ENCODE results near the gene PLPP7.

The PLPP7 gene

DNA sequence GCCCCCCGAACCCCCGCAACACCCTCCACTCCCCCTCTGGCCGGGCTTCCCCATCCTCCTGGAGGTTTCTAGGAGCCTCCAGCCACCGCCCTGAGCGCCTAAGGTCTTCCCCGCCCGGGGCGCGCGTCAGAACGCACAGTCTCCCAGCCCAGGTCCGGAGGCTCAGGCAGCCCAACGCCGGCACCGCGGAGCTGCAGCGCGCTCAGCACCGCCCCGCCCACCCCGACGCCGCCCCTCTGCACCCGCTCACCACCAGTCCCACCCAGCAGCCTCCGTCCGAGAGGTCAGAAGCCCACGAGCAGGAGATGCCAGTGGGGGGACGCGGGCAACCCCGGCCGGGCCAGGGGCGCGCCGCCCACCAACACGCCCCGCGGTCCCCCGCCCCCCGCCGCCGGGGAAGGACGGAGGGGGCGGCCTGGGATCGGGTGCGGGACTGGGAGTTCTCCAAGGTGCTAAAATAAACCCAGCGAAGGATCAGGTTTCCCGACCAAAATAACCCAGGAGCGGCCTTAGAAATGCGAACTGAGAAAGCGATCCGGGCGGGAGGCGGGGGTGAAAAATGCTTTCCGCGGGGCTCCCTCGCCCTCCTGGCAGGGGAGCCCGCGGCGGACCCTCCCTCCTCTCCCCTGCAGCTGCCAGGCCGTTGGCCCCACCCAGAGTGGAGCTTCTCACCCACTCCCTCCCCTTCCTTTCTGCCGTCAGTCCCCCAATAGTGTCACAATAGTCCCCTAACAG lies 6.7 kb upstream of the PLPP7 start:
- peak; percentile 50 for DNase-seq

GRCh38 chr9:131284856-131285255 lies 4.7 kb upstream of the PLPP7 start:
- DNase-seq, result no peak

GRCh38 chr9:131287359-131287758 lies 2.2 kb upstream of the PLPP7 start:
- DNase-seq, result no peak

GRCh38 chr9:131288217-131288616 lies 1.3 kb upstream of the PLPP7 start:
- DNase-seq, result no peak

GRCh38 chr9:131290036-131290766 lies 678 bp downstream of the PLPP7 start:
- DNase-seq, result no peak

DNA sequence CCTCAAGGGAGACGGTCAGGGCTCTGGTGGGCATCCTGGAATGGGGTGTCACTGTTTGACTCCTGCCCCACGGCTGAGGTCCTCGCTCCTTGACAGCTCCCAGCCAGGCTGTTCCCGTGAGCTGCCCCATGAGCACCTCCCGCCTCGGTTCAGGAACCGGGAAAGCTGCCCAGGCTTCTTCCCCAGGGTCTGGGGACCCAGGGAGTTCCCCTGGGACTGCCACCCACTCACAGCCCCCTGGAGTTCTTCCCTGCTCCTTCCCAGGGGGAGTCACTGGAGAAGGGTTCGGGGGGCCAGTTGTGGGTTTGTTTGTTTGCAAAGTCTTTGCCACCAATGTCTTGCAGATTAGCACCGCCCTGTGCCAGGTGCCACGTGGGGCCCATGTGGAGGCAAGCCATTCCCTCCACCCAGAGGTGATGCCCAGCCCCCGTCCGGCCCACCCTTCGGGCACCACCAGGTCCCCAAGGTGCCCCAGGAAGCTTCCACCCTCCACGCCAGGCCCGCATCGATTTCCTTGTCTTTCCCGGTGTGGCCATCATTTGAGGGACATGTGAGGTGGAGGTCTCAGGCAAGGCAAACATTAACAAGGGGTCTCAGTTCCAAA lies 1.3 kb downstream of the PLPP7 start:
- no peak for DNase-seq

GRCh38 chr9:131291795-131292315 lies 2.3 kb downstream of the PLPP7 start:
- no peak for DNase-seq

DNA sequence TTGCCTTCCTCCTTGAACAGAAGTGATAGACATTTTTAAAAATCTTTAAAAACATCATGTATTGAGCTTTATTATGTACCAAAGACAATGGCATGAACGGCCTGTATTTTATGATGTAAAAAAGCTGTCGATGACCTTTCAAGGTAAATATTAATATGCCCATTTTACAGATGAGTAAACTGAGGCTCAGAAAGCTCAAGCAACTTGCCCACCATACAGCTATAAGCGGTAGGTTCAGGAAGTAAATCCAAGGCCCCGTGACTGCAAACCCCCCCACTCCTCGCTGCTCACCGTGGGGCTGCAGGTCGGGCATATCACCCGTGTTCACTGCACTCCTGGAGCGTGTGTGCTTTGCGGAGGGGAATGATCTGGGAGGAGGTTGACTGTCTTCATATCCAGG lies 3.4 kb downstream of the PLPP7 start:
- DNase-seq, result no peak

GRCh38 chr9:131296460-131296859 lies 6.9 kb downstream of the PLPP7 start:
- DNase-seq, result no peak

GRCh38 chr9:131296906-131297500 lies 7.5 kb downstream of the PLPP7 start:
- no peak for DNase-seq

GRCh38 chr9:131297903-131298302 lies 8.4 kb downstream of the PLPP7 start:
- DNase-seq, result no peak

GRCh38 chr9:131298341-131298740 lies 8.8 kb downstream of the PLPP7 start:
- DNase-seq, result no peak

DNA sequence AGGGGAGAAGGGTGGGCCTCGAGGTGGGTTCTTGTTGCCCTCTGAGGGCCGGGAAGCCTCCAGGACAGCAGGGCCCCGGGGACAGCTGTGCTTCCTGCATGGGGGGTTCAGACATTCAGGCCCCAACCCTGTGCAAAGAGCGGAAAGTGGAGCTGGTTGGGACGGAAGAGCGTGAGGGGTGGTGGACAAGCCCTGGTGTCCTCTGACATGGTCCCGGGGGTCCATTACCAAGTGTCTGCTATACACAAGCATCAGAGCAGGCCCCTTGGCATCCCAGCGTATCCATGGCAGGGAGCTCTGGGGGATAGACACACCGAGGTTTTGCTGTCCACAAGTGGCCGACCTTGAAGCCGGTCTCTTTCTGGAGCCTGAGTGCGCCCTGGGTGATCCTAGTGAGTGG lies 9.3 kb downstream of the PLPP7 start:
- DNase-seq, result no peak

GRCh38 chr9:131299346-131299960 lies 9.9 kb downstream of the PLPP7 start:
- no peak for DNase-seq

GRCh38 chr9:131299961-131300347 lies 10.4 kb downstream of the PLPP7 start:
- DNase-seq, result no peak

GRCh38 chr9:131300444-131300843 lies 10.9 kb downstream of the PLPP7 start:
- DNase-seq, result no peak

DNA sequence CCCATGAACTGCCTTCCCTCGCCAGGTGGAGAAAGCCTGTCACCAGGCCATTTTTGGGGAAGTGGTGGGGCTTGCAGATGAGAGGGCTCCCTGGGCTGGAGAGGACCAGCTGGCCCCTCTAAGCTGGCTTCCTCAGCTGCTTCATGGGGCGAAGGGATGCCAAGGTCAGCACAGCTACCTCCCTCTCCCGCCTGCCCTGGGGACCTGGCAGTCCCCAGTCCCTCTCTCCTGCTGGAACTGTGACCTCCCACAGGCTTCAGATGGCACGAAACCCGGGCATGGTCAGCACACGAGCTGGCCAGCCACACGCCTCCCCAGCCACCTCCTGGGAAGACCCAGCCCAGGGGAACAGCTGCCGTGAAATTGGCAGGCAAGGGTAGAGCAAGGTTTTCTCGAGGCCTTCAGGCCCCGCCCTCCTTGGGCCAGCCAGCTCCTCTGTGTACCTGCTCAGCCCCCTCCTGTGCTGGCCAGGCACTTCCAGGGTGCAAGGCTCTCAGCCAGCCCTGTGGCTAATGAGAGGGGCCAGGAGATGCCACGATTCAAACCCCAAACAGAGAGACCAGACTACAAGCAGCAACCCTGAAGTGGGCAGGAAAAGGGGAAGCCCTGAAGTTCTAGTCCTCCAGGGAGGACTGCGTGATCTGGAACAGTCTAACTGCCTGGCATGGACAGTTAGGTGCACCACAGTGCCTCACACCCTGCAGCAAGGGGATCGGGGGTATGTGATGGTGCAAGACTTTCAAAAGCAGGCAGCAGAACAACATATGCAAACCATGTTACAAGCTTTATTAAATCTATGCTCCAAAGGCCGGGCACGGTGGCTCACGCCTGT lies 12.9 kb downstream of the PLPP7 start:
- DNase-seq, result no peak

DNA sequence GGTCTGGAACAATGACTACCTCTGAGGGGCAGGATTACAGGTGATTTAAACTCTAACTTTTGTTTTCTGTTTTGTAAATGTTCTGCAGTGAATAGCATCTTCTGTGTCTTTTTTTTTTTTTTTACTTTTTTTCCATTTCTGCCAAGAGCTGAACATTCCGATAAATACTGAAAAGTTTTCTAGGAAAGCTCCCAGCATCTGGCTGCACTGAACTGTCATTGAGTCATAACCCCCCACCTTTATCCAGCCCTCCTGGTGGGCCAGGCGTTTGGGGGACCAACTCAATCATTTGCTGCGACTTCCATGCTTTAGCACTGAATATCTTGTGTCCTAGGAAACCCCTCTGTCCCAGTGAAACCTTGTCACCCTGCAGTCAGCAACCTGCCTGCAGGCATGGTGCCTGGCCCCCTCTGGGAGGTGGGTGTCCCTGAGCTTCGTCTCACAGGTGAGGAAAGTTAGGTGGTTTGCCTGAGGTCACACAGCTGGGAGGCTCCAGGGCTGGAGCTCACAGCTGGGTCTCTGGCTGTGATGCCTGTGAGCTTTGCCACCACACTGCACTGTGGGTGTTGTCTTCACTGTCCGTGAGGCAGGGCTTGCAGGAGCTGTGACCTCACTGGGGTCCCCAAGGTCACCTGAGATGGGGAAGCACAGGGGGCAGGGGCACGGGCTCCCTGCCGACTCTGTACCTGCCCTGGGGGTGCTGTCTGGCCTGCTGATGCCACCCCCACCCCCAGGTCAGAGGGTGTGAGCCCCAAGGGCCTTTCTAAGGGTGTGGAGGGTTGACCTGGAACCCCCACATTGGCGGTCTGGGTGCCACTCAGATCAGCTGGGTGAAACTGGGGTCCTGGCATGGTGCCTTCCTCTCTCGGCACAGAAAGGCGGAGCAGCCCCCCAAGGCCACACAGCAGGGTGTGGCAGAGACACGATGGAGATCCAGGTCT lies 14.1 kb downstream of the PLPP7 start:
- DNase-seq, result no peak

DNA sequence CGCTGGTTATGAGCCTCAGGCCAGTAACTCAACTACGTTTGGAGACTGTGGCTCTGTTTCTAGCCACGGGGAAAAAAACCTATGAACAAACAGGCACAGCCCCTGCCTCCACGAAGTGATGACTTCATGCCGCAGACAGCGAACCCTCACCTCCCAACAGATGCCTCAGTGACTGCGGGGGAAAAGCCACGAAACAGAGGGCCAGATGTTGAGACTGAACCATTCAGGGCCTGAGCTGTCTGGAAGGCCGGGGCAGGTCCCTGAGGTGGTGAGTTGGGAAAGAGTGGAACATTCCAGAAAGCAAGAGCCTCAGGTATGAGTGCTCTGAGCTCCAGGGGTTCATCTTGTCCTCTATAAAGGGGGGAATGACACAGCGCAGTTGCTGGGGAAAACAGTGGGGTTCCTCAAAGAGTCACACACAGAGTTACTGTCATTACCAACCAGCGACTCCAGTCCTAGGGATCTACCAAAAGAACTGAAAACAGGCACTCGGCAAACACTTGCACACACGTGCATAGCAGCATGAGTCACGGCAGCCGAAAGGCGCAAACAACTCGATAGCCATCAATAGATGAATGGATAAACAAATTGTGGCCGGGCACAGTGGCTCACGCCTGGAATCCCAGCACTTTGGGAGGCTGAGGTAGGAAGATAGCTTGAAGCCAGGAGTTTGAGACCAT lies 15.3 kb downstream of the PLPP7 start:
- no peak for DNase-seq

DNA sequence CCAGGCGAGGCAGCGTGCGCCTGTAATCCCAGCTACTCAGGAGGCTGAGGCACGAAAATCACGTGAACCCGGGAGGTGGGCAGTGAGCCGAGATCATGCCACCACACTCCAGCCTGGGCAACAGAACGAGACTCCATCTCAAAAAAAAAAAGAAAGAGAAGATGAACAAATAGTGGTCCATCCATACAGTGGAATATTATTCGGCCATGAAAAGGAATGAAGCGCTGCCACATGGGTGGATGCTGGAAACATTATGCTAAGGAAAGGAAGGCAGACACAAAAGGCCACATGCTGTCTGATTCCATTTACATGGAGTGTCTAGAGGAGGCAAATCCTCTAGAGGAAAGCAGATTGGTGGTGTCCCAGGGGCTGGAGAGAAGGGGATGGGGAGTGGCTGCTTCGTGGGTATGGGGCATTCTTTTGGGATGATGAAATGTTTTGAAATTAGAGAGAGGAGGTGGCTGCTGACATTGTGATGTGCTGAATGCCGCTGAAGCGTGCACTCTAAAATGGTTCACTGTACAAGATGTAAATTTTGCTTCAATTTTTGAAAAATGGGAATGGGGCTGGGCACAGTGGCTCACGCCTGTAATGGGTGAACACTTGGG lies 17.0 kb downstream of the PLPP7 start:
- DNase-seq, result no peak
